ENCODE data around the gene PTPRH.

The PTPRH gene, protein sequence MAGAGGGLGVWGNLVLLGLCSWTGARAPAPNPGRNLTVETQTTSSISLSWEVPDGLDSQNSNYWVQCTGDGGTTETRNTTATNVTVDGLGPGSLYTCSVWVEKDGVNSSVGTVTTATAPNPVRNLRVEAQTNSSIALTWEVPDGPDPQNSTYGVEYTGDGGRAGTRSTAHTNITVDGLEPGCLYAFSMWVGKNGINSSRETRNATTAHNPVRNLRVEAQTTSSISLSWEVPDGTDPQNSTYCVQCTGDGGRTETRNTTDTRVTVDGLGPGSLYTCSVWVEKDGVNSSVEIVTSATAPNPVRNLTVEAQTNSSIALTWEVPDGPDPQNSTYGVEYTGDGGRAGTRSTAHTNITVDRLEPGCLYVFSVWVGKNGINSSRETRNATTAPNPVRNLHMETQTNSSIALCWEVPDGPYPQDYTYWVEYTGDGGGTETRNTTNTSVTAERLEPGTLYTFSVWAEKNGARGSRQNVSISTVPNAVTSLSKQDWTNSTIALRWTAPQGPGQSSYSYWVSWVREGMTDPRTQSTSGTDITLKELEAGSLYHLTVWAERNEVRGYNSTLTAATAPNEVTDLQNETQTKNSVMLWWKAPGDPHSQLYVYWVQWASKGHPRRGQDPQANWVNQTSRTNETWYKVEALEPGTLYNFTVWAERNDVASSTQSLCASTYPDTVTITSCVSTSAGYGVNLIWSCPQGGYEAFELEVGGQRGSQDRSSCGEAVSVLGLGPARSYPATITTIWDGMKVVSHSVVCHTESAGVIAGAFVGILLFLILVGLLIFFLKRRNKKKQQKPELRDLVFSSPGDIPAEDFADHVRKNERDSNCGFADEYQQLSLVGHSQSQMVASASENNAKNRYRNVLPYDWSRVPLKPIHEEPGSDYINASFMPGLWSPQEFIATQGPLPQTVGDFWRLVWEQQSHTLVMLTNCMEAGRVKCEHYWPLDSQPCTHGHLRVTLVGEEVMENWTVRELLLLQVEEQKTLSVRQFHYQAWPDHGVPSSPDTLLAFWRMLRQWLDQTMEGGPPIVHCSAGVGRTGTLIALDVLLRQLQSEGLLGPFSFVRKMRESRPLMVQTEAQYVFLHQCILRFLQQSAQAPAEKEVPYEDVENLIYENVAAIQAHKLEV

DNA sequence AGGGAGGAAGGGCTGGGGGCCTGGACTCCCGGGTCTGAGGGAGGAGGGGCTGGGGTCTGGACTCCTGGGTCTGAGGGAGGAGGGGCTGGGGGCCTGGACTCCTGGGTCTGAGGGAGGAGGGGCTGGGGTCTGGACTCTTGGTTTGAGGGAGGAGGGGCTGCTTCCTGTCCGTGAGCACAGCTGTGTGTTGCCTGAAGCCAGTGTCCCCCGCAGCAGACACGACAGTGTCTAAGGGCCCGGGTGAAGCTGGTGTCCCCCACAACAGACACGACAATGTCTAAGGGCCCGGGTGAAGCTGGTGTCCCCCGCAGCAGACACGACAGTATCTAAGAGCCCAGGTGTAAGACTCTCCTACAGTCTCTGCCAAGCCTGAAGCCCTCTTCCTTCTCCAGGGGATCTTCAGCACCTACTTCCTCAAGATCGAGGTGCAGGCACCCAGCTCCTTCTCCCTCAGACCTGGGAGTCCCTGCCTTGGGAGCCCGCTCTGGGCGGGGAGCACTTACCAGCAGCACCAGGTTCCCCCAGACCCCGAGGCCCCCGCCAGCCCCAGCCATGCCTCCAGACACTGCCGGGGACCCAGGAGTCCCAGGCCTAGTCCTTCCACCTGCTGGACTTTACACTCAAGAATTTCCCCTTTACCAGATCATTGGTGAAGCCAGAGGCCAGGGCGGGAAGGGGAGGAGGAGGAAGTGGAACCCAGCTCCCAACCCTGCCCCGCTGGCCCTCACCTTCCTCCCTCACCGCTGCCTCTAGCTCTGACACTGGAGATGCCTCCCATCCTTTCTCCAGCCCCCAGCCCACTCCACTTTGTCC lies at the start of gene PTPRH:
Gene PTPRH (minus strand): TSS at position 622 of the 813 bp plus-strand sequence. CDS start 68 bp downstream, at position 554.
- FAIRE-seq: no peak

GRCh38 chr19:55258476-55258827 lies 49.2 kb upstream of the PTPRH start:
- no peak for FAIRE-seq

DNA sequence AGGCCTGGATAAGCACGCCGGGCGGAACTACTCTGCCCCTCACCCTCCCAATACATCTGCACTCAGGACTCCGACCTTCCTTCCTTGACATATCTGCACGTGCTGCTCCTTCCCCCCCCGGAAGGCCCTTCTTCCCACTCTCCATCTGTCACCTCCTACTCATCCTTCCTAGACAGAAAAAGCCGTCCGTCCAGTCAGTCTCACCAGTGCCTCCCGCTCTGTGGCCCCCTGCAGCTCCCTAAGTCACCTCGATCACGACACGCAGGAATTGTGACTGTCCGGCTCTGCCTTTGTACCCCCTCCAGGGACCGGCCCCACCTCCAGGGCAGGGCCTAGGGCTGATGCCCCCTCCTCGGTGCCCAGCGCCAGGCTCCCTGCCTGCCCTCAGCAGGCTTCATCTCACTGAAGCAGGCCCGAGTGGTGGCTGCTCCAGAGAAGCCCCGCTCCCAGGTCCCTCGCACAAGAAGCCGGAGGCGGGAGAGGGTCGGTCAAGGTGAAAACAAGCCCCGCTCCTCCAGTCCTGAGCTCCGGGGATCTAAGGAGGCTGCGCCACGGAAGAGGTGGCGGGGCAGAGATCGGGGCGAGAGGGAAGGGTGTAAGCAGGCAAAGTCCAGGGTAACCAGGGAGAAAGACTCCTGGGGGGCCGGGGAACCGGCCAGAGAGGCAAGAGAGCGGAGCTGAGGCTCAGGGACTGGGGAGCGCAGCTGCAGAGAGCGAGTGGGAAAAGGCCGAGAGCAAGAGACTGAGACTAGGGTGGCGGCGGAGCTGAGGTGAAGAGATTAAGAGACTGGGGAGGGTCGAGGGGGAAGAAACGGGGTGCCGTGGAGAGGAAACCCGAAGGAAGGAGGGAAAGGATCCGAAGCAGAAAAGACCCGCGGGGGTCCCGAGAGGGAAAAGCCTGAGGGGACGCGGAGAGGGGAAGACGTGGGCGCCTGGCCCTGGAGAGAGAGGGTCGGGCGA lies 48.4 kb upstream of the PTPRH start:
- no peak for FAIRE-seq

GRCh38 chr19:55256562-55257460 lies 47.5 kb upstream of the PTPRH start:
- FAIRE-seq: no peak

GRCh38 chr19:55255618-55256423 lies 46.5 kb upstream of the PTPRH start:
- no peak for FAIRE-seq

DNA sequence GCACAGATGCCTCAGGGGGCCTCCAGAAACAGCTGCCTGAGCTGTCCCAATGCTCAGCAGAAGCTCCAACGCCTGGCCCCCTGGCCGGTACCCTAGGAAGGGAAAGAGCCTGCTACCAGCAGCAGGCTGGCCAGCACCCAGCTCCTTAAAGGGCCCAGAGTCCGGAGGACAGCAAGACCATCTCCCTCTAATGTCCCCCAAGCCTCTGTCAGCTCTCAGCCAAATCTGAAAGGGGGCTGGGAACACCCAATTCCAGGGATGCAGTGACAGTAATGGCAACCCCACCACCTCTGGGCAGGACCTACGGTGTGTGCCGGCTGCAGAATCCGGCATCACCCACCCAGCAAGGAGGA lies 45.3 kb upstream of the PTPRH start:
- FAIRE-seq: no peak

DNA sequence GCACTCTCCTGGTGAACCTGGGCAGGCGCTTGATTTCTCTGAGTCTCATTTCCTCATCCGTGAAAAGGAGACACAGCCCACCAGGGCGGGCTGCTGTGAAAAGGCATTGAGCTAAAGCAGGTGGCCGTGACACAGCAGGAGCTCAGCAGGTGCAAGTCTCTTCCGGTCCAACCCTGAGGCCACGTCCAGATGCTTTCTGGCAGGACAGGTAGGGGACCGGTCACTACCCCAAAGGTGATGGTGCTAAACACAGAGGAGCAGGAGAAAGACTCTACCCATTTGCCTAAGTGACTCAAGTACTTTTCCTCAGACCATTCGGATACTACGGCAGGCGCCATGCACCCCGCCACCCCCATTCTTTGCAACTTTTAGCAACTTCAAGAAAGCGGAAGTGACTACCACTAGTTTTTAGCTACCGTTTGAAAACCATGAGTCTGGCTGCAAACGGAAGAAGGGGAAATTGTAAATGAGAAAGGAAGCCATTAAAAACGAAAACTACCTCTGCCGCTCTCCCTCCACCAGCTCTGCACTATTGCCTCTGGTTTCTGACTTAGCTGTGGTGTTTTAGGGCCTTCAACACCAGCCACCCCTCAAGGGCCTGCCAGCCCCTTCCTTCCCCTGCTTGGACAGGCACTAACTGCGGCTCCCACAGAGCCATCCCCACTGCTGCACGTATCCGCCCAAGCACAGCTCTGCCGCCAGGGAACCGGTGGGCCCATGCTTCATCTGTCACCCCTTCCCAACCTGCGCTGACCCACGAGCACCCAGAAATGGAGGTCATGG lies 44.7 kb upstream of the PTPRH start:
- FAIRE-seq: no peak

- FAIRE-seq: no peak
These were observed 43.7 kb upstream of the PTPRH start for GRCh38 chr19:55252760-55253663.

DNA sequence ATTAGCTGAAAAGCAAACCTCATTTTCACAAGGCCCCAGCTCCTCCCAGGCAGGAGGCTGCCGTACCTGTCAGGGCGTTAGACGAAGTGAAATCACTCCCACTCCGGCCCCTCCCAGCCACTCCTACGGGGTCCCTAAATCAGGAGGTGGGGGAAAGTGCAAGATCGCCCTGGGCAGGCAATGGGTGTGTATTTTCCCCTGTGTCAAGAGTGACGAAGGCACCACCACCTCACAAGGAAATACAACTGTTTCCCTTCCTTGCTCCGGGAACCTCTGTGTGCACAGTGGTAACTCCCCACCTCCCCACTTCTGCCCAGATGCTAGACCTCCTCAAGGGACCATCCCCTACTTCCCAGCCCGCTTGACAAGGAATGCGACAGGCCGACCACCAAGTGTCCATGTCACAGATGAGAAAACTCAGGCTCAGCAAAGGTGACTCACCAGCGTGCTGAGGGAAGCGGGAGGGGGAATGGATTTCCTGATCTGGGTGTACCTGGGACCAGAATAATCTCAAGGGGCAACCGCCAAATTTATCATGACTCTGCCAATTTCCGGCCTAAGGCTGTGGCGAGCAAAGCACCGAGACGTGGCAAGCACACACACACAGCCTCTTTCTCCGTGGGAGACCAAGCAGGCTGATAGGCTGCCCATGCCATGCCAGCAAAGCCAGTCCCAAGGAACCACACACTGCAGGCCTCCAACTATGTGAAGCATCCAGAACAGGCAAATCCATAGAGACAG lies 42.2 kb upstream of the PTPRH start:
- no peak for FAIRE-seq

DNA sequence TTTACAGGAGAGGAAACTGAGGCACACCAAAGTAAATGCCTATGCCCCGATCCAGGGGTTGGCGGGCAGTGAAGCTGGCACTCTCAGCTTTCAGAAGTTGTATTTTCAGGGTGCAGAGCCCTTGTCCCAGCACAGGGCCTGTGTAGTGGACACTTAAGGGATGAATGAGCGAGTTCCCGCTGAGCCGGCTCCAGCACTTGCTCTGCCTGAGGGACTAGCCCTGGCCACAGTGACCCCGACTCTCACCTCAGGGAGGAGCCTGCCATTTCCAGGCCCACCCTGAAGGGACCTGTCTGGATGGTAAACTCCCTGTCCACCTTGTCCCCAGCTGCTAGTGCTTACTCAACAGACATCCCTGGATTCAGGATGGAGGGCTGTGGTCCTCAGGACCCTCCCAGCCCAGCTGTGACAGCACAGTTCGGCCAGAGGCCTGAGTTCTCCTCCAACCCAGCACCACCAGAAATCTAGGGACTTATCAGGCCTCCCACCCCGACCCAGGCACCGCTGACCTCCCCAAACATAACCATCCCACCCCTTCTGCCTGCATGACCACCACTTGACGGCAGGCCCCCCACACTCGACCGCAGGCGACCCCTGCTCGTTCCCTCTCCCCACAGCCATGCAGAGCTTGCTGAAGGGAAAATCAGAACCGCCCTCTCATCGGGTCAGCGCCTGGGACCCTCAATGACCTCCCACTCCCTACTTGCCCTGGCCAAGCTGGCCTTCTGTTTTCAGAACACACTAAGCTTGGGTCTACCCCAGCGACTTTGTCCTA lies 41.1 kb upstream of the PTPRH start:
- no peak for FAIRE-seq

DNA sequence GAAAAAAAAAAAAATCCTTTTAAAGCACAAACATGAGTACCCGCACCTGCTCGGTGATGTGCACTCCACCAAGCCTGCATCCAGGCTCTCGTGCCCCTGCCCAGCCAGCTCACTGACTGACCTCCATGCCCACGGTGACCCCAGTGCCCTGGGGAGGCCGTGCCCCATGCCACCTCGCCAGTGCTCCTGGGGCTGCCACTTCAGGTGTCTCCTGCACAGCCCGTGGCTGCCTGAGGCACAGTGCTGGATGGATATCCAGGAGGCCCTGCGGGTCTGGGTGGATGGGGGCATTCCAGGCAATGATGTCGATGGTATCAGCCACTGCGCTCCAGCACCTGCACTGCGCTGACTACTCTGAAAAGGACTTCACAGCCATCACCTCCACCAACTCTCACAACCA lies 40.5 kb upstream of the PTPRH start:
- no peak for FAIRE-seq

DNA sequence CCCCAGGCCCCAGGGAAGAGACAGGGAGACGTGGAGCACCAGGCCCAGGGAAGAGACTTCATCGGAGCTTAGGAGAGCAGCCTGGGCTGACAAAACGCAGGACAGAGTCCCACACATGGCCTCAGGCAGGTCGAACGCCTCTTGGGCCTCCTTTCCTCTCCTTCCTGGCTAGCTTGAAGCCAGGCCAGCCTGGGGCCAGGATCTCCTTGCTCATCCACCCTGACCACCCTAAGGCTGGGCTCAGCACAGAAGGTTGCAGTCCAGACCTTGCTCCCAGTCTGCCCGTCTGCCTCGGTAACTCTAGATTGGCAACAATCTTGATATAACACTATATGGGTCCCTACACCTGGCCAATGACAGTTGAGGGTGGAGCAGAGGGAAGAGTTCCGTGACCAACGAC lies 39.4 kb upstream of the PTPRH start:
- no peak for FAIRE-seq

GRCh38 chr19:55248166-55248675 lies 38.9 kb upstream of the PTPRH start:
- no peak for FAIRE-seq

GRCh38 chr19:55247621-55248099 lies 38.4 kb upstream of the PTPRH start:
- no peak for FAIRE-seq

Measured in G401.6 (cell line).